Measurements from ENCODE around the gene PTPN13. TPM values are rescaled to one million over a fixed set of nuclear protein-coding genes. Genes with fewer than 3 reads are reported as not detected.
A peak's percentile ranks its signal among the peaks of the same experiment; 100 is the strongest.

Gene PTPN13
- total and polyA plus RNA-seq, 2 donors from 2014 or later = 10.2 to 62.3 TPM

DNA sequence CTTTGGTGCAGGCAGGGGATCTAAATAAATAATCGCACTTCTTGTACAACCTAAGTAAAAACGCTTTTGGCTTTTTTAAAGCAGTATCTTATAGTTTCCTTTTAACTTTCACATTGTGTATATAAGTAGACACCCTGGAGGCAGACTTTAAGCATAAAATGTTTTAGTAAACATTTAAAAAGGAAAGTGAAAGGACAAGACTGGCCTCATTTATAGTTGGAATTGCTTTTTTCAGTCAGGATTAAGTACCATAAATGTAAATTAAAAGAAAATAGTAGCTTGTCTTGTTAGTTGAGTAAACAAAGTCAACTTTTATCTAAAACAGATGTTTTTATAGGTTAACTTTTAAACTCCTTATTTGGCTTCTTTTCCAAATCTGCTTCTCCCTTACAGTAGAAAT, 39.7 kb downstream of the PTPN13 start:
- no peaks in the 10 kb centered on the region for H3K27me3 ChIP-seq (ENCODE audit: control insufficient read depth, insufficient read depth, low read length)
- peaks cover 0 to 11% (median 4%) of the 10 kb centered on the region in 3 donors for H3K36me3 ChIP-seq (ENCODE audit: control insufficient read depth in 2 of 3, insufficient read depth in 3 of 3, low read length in 3 of 3)
- H3K4me1 ChIP-seq (ENCODE audit: control insufficient read depth in 2 of 3, insufficient read depth in 2 of 3, low read depth in 1 of 3, low read length in 3 of 3) = peaks cover 0 to 5% (median 4%) of the 10 kb centered on the region in 3 donors
- DNase-seq = peak in 2 of 5 donors; percentile 24 to 72
- H3K4me3 ChIP-seq (ENCODE audit: low read length in 3 of 3) = peak overlapping the region in 1 of 3 donors; percentile 2
- H3K9me3 ChIP-seq (ENCODE audit: control insufficient read depth in 2 of 3, insufficient read depth in 1 of 3, low read length in 3 of 3) = no peaks in the 10 kb centered on the region
- intact Hi-C loops (cut with DNase I) = no loop called here
- TF ChIP-seq, protein P1, sequence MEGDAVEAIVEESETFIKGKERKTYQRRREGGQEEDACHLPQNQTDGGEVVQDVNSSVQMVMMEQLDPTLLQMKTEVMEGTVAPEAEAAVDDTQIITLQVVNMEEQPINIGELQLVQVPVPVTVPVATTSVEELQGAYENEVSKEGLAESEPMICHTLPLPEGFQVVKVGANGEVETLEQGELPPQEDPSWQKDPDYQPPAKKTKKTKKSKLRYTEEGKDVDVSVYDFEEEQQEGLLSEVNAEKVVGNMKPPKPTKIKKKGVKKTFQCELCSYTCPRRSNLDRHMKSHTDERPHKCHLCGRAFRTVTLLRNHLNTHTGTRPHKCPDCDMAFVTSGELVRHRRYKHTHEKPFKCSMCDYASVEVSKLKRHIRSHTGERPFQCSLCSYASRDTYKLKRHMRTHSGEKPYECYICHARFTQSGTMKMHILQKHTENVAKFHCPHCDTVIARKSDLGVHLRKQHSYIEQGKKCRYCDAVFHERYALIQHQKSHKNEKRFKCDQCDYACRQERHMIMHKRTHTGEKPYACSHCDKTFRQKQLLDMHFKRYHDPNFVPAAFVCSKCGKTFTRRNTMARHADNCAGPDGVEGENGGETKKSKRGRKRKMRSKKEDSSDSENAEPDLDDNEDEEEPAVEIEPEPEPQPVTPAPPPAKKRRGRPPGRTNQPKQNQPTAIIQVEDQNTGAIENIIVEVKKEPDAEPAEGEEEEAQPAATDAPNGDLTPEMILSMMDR (IDR thresholded peaks at IDR 0.05; ENCODE audit: borderline replicate concordance, extremely low read depth, insufficient read depth) = no peak
- no peak overlapping the region for H3K27ac ChIP-seq (ENCODE audit: low read depth in 2 of 2, low read length in 2 of 2)
- FAIRE-seq = peak; percentile 3
- no peak overlapping the region for H3K9ac ChIP-seq (ENCODE audit: low read length in 3 of 3)

DNA sequence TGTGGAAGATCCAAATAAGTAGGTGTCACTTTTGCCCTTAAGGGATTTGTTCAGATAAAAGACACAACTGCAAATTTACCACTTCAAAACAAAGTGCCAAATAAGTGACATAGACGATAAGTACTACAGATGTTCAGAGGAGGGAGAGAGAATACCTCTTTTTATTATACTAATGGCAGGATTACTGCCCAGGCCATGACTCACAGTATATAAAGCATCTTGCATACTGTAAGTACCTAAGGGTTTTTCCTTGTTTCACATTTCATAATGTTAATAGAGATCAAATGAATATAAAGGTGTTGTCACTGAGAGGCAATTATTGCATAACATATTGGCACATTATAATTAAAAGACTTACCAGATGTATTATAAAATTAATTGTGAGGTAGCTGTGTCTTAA, 46.4 kb downstream of the PTPN13 start:
- Histone ChIP-seq H3K9me3 (ENCODE audit: control insufficient read depth in 2 of 3, insufficient read depth in 1 of 3, low read length in 3 of 3) (no peaks in the 10 kb centered on the region), H3K4me1 (ENCODE audit: control insufficient read depth in 2 of 3, insufficient read depth in 2 of 3, low read depth in 1 of 3, low read length in 3 of 3) (no peaks in the 10 kb centered on the region), H3K4me3 (ENCODE audit: low read length in 3 of 3) (no peak overlapping the region), H3K9ac (ENCODE audit: low read length in 3 of 3) (no peak overlapping the region), H3K27ac (ENCODE audit: low read depth in 2 of 2, low read length in 2 of 2) (no peak overlapping the region), H3K36me3 (ENCODE audit: control insufficient read depth in 2 of 3, insufficient read depth in 3 of 3, low read length in 3 of 3) (peaks cover 0 to 8% (median 4%) of the 10 kb centered on the region in 3 donors), H3K27me3 (ENCODE audit: control insufficient read depth, insufficient read depth, low read length) (no peaks in the 10 kb centered on the region)
- intact Hi-C loops (cut with DNase I) = no loop called here
- TF ChIP-seq, protein P1 (IDR thresholded peaks at IDR 0.05; ENCODE audit: borderline replicate concordance, extremely low read depth, insufficient read depth) = no peak
- FAIRE-seq (no peak), DNase-seq (no peak)

DNA sequence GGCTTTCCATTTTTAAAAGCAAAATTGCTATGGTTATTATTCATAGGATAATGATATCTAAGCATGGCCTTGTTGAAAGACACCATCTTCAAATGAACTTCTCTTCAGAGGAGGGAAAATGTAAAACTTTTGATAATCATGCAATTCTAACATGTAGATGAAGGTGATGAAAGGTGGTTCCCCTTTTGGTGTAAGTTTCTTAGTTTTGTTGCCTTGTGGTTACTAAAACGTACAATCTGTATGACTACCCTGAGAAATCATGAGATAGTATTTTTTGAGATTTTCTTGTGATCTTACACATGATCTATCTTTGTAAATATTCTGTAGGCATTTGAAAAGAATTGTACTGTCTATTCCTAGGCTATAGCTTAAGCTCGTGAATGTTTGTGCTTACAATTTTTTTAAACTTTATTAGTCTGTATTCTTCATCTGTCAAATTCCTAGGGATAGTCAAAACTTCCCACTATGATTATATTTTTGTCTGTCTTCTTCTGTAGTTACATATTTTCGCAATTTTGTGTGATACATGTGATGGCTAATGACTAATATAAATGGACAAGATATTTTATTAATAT, 47.5 kb downstream of the PTPN13 start:
- FAIRE-seq = no peak
- H3K9me3 ChIP-seq (ENCODE audit: control insufficient read depth in 2 of 3, insufficient read depth in 1 of 3, low read length in 3 of 3) = no peaks in the 10 kb centered on the region
- no peak for DNase-seq
- H3K4me1 ChIP-seq (ENCODE audit: control insufficient read depth in 2 of 3, insufficient read depth in 2 of 3, low read depth in 1 of 3, low read length in 3 of 3) = no peaks in the 10 kb centered on the region
- H3K36me3 ChIP-seq (ENCODE audit: control insufficient read depth in 2 of 3, insufficient read depth in 3 of 3, low read length in 3 of 3) = no peaks in the 10 kb centered on the region
- no peaks in the 10 kb centered on the region for H3K27me3 ChIP-seq (ENCODE audit: control insufficient read depth, insufficient read depth, low read length)
- H3K9ac ChIP-seq (ENCODE audit: low read length in 3 of 3) = no peak overlapping the region
- TF ChIP-seq, protein P1 (IDR thresholded peaks at IDR 0.05; ENCODE audit: borderline replicate concordance, extremely low read depth, insufficient read depth) = no peak
- no peak overlapping the region for H3K4me3 ChIP-seq (ENCODE audit: low read length in 3 of 3)
- no peak overlapping the region for H3K27ac ChIP-seq (ENCODE audit: low read depth in 2 of 2, low read length in 2 of 2)
- intact Hi-C loops (cut with DNase I) = no loop called here

DNA sequence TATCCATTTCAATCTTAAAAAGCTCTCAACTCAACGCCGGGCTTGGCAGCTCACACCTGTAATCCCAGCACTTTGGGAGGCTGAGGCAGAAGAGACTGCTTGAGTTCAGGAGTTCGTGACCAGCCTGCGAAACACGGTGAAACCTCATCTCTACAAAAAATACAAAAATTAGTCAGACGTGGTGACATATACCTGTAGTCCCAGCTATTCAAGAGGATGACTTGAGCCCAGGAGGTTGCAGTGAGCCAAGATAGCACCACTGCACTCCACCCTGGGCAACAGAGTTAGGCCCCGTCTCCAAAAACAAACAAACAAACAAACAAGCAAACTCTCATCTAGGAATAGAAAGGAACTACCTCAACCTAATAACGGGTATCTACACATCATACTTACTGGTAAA, 50.8 kb downstream of the PTPN13 start:
- no peaks in the 10 kb centered on the region for H3K27me3 ChIP-seq (ENCODE audit: control insufficient read depth, insufficient read depth, low read length)
- TF ChIP-seq, protein P1 (IDR thresholded peaks at IDR 0.05; ENCODE audit: borderline replicate concordance, extremely low read depth, insufficient read depth) = no peak
- no peak overlapping the region for H3K4me3 ChIP-seq (ENCODE audit: low read length in 3 of 3)
- H3K36me3 ChIP-seq (ENCODE audit: control insufficient read depth in 2 of 3, insufficient read depth in 3 of 3, low read length in 3 of 3) = no peaks in the 10 kb centered on the region
- no peak for FAIRE-seq
- H3K4me1 ChIP-seq (ENCODE audit: control insufficient read depth in 2 of 3, insufficient read depth in 2 of 3, low read depth in 1 of 3, low read length in 3 of 3) = no peaks in the 10 kb centered on the region
- no peak for DNase-seq
- no peak overlapping the region for H3K9ac ChIP-seq (ENCODE audit: low read length in 3 of 3)
- no peak overlapping the region for H3K27ac ChIP-seq (ENCODE audit: low read depth in 2 of 2, low read length in 2 of 2)
- intact Hi-C loops (cut with DNase I) = no loop called here
- H3K9me3 ChIP-seq (ENCODE audit: control insufficient read depth in 2 of 3, insufficient read depth in 1 of 3, low read length in 3 of 3) = peaks cover 0 to 14% (median 9%) of the 10 kb centered on the region in 3 donors

Measured in kidney (tissue), 14 donors.